Activated CD8-positive, alpha-beta T cell treated with anti-CD3 and anti-CD28 coated beads for 36 hours (primary cell): ENCODE results near the gene LPP. TPM values are rescaled to one million over a fixed set of nuclear protein-coding genes. Genes with fewer than 3 reads are reported as not detected.
"Not testable (repeated sequence)": the region's sequence is repeated elsewhere in the genome, so short reads cannot be mapped to it uniquely, and the experiment has no call there.

ENCODE experiments used
- ATAC-seq: fragments of 200-7000 bp; cut with Tn5 transposase; one replicate; pipeline ENCODE4 v1.10.0; 2021; ENCODE audit warnings: mild to moderate bottlenecking, moderate library complexity
- CTCF ChIA-PET: fragments of 350-600 bp; sonication (Branson Sonifier 250); formaldehyde crosslinking; loops from one replicate; lab custom pipeline; 2021; ENCODE audit warnings: antibody characterized with exemption; lab: Charles Lee
- POLR2A ChIA-PET: fragments of 350-600 bp; sonication (Branson Sonifier 250); formaldehyde crosslinking; loops from one replicate; lab custom pipeline; 2021; ENCODE audit warnings: antibody characterized with exemption; lab: Charles Lee
- DNase-seq: peaks from one replicate; pipeline ENCODE4 v3.0.0-alpha.2; 2020
- H3K27ac Mint-ChIP-seq: one replicate; pipeline ENCODE4 v1.8.0; 2021; ENCODE audit warnings: mild to moderate bottlenecking, mixed read lengths
- H3K27me3 Mint-ChIP-seq: one replicate; pipeline ENCODE4 v1.8.0; 2021; ENCODE audit warnings: mixed read lengths
- H3K36me3 Mint-ChIP-seq: one replicate; pipeline ENCODE4 v1.8.0; 2021; ENCODE audit warnings: low read depth, mixed read lengths
- H3K4me1 Mint-ChIP-seq: one replicate; pipeline ENCODE4 v1.8.0; 2021; ENCODE audit warnings: low read depth, mixed read lengths
- H3K4me3 Mint-ChIP-seq: one replicate; pipeline ENCODE4 v1.8.0; 2021; ENCODE audit warnings: mild to moderate bottlenecking, moderate library complexity, mixed read lengths
- H3K9me3 Mint-ChIP-seq: one replicate; pipeline ENCODE4 v1.8.0; 2021; ENCODE audit warnings: mixed read lengths
- intact Hi-C: fragments of 100-400 bp; cut with micrococcal nuclease; formaldehyde crosslinking; loops from one replicate; pipeline ENCODE4 v1.10.0; 2022
- total RNA-seq, 2 experiments: library from RNA; stranded (reverse); gene quantifications; one replicate each; pipeline ENCODE4 v1.2.3, GENCODE V29; 2021
- TF ChIP-seq, protein P1 (sequence below): fragments of 200-600 bp; IDR thresholded peaks from one replicate; pipeline ENCODE4 v1.8.0; 2022; ENCODE audit warnings: antibody characterized with exemption, mild to moderate bottlenecking

Gene LPP
- total RNA-seq, 2 experiments from 2014 or later: 16.4 to 22.6 TPM

DNA sequence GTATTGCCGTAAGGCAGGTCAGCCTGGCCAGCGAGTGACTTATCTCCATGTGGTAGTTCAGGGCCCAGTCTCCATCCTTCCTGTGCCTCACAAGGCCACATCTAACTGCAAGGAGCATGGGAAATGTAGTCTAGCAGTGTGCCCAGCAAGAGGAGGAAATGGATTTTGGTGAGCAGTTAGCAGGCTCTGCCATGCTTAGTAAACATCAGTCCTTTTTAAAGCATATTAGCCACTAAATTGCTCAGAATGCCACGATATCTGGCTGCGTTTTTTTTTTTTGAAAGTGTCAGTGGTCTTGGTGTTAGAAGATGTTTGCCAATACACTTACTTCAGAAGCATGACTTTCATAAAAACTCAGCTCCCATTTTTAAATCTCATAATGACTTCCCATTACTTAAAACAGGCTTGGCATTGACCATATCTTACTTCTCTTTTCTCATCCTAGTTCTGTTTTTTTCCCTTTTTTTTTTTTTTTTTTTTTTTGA is 547.6 kb downstream of the LPP start:
- Mint-ChIP-seq H3K27ac (no peak overlapping the region), H3K27me3 (no peaks in the 10 kb centered on the region), H3K4me3 (no peak overlapping the region), H3K36me3 (no peaks in the 10 kb centered on the region), H3K4me1 (peaks cover 26% of the 10 kb centered on the region), H3K9me3 (no peaks in the 10 kb centered on the region)
- TF ChIP-seq, protein P1, sequence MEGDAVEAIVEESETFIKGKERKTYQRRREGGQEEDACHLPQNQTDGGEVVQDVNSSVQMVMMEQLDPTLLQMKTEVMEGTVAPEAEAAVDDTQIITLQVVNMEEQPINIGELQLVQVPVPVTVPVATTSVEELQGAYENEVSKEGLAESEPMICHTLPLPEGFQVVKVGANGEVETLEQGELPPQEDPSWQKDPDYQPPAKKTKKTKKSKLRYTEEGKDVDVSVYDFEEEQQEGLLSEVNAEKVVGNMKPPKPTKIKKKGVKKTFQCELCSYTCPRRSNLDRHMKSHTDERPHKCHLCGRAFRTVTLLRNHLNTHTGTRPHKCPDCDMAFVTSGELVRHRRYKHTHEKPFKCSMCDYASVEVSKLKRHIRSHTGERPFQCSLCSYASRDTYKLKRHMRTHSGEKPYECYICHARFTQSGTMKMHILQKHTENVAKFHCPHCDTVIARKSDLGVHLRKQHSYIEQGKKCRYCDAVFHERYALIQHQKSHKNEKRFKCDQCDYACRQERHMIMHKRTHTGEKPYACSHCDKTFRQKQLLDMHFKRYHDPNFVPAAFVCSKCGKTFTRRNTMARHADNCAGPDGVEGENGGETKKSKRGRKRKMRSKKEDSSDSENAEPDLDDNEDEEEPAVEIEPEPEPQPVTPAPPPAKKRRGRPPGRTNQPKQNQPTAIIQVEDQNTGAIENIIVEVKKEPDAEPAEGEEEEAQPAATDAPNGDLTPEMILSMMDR: no peak
- DNase-seq (no peak), ATAC-seq (no peak)
- ChIA-PET POLR2A (no interaction called here), CTCF (no interaction called here)
- intact Hi-C loops: no loop called here

DNA sequence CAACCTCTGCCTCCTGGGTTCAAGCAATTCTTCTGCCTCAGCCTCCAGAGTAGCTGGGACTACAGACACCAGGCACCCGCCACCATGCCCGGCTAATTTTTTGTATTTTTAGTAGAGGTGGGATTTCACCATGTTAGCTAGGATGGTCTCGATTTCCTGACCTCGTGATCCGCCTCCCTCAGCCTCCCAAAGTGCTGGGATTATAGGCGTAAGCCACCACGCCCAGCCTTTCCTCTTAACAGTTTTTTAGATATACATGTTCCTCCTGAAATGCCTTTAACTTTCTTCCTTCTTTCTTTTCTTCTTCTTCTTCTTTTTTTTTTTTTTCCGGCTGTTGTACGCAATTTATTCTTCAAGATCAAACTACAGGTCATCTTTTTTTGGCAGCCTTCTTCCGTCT is 548.1 kb downstream of the LPP start:
- POLR2A ChIA-PET, intact Hi-C loops, H3K27ac Mint-ChIP-seq, H3K4me3 Mint-ChIP-seq, CTCF ChIA-PET, DNase-seq, ATAC-seq, H3K9me3 Mint-ChIP-seq, H3K27me3 Mint-ChIP-seq, H3K36me3 Mint-ChIP-seq: not testable (repeated sequence)
- H3K4me1 Mint-ChIP-seq: peaks cover 23% of the 10 kb centered on the region

DNA sequence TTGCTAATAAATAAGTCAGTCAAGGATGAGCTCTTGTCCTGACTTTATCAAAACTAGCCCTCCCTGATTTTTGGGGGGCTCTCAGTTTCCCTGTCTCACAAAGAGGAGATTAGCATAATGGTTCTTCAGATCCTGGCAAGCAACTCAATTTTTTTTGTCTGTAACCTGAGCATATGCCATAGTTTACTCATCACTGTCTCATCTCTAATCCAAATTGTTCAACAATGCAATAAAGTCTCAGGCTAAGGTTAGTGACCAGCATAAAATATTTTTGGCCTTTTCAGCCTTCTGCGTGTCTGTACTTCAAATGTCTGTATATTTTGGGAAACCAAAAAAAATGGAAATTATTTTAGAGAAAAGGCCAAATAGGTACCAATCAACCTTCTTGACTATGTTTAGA is 552.2 kb downstream of the LPP start:
- H3K4me3 Mint-ChIP-seq: no peak overlapping the region
- TF ChIP-seq, protein P1: no peak
- peaks cover 4% of the 10 kb centered on the region for H3K36me3 Mint-ChIP-seq
- peaks cover 10% of the 10 kb centered on the region for H3K4me1 Mint-ChIP-seq
- no peak overlapping the region for H3K27ac Mint-ChIP-seq
- CTCF ChIA-PET: interaction anchor here (0.7 to 2.2 kb wide), 2 partner anchors 43 to 746 kb away, joined by 4 to 7 read pairs; no protein-coding TSS in a partner anchor
- ATAC-seq: no peak
- POLR2A ChIA-PET: no interaction called here
- no peak for DNase-seq
- H3K27me3 Mint-ChIP-seq: no peaks in the 10 kb centered on the region
- no peaks in the 10 kb centered on the region for H3K9me3 Mint-ChIP-seq
- intact Hi-C loops: no loop called here

DNA sequence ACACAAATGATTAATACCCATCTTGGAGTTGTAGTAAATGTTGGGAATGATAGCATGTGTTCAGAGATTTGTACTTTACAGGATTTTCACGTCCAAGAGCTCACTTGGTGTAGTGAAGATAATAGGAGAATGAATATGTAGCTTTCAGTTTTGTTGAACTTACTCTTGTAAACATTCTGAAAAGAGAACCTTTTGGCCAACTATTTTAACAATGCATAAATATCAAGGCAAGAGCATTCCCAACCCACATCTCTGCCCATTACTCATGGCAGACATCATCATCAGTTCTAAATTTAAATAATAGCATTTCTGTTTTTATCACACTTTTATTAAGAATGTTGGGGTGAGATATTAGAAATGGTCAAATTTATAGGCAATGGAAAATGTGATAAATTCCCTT is 552.6 kb downstream of the LPP start:
- intact Hi-C loops: no loop called here
- DNase-seq (no peak), ATAC-seq (no peak)
- Mint-ChIP-seq H3K4me3 (no peak overlapping the region), H3K27ac (no peak overlapping the region), H3K27me3 (no peaks in the 10 kb centered on the region), H3K4me1 (peaks cover 6% of the 10 kb centered on the region), H3K36me3 (peaks cover 4% of the 10 kb centered on the region), H3K9me3 (no peaks in the 10 kb centered on the region)
- TF ChIP-seq, protein P1: no peak
- CTCF ChIA-PET: interaction anchor here (0.7 to 2.2 kb wide), 3 partner anchors 16 to 747 kb away, joined by 4 to 7 read pairs (median 4); no protein-coding TSS in a partner anchor
- POLR2A ChIA-PET: no interaction called here

DNA sequence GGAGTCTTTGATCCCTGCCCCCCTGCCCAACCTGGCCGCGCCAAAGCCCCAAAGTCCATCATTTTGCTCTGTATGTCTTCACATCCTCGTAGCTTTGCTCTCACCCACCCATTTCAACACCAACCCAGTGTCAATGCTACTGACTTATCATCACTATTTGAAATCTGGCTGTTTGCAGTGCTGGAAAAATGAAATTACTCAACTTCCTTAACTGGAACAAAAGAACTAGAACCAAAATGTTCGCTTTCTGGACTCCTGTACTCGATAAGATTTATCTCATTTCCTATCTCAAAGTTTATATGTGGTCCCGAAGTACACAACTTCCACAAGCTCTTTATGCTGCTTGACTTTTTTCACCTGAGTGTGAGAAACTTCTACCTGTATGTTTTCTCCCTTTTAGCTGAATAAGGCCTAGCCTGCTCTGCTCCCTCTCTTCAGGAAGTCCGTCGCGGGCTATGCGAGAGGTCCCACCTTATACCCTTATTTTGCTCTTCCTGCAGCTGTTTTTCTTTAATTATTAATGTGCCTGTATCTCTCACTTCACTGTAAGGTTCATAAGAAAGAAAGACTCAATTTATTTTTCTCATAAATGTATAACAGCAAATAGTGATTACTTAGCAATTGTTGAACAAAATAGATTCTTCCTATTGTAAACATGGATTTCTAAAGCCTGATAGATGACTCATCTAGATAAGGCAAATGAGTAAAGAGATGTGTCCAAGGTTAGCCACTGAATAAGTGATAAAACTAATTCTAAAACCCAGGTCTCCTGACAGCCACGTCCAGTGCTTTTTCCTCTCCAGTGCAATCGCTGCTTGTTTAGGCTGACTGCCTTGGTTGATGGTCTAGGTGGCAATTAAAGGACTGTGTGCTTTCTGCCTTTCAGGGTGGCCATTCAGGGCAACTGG is 553.7 kb downstream of the LPP start:
- peaks cover 4% of the 10 kb centered on the region for H3K36me3 Mint-ChIP-seq
- ATAC-seq (no peak), DNase-seq (no peak)
- ChIA-PET CTCF (interaction anchor here (0.6 to 2.2 kb wide), 3 partner anchors 9 to 41 kb away, joined by 3 to 7 read pairs (median 4); no protein-coding TSS in a partner anchor), POLR2A (no interaction called here)
- no peak overlapping the region for H3K4me3 Mint-ChIP-seq
- H3K4me1 Mint-ChIP-seq: peaks cover 4% of the 10 kb centered on the region
- no peaks in the 10 kb centered on the region for H3K9me3 Mint-ChIP-seq
- H3K27ac Mint-ChIP-seq: no peak overlapping the region
- TF ChIP-seq, protein P1: no peak
- intact Hi-C loops: no loop called here
- no peaks in the 10 kb centered on the region for H3K27me3 Mint-ChIP-seq
